GM21723 (cell line): ENCODE measurements around the gene BCL2.

Source experiments
- ATAC-seq: cut with Tn5 transposase; IDR thresholded peaks from one replicate; pipeline ENCODE4 v1.9.1; 2021; ENCODE audit warnings: mild to moderate bottlenecking, moderate library complexity; ENCODE audit not compliant: unreplicated experiment

BCL2 gene

GRCh38 chr18:63128237-63128974 is 191.2 kb downstream of the BCL2 start:
- ATAC-seq, result no peak

- ATAC-seq, result no peak
Measured at GRCh38 chr18:63126134-63127069, 193.2 kb downstream of the BCL2 start.

GRCh38 chr18:63120620-63121019 is 198.9 kb downstream of the BCL2 start:
- ATAC-seq, result no peak

- ATAC-seq, result no peak
Measured at GRCh38 chr18:63119647-63120046, 199.9 kb downstream of the BCL2 start.

- no peak for ATAC-seq
Measured at GRCh38 chr18:63113899-63114565, 205.5 kb downstream of the BCL2 start.

- ATAC-seq, result no peak
Measured at GRCh38 chr18:63112706-63113105, 206.9 kb downstream of the BCL2 start.

GRCh38 chr18:63111671-63112402 is 207.7 kb downstream of the BCL2 start:
- ATAC-seq, result no peak

GRCh38 chr18:63109802-63110201 is 209.8 kb downstream of the BCL2 start:
- no peak for ATAC-seq

- ATAC-seq, result no peak
Measured at GRCh38 chr18:63109022-63109421, 210.5 kb downstream of the BCL2 start.

- no peak for ATAC-seq
Measured at GRCh38 chr18:63107931-63108330, 211.6 kb downstream of the BCL2 start.

GRCh38 chr18:63107171-63107845 is 212.3 kb downstream of the BCL2 start:
- ATAC-seq, result peak; percentile 51

- ATAC-seq, result peak; percentile 38
Measured at GRCh38 chr18:63106727-63107126, 212.8 kb downstream of the BCL2 start.

- peak; percentile 67 for ATAC-seq
Measured at GRCh38 chr18:63105636-63106316, 213.8 kb downstream of the BCL2 start.

- ATAC-seq, result no peak
Measured at GRCh38 chr18:63104868-63105267, 214.7 kb downstream of the BCL2 start.

GRCh38 chr18:63102941-63103744 is 216.4 kb downstream of the BCL2 start:
- ATAC-seq, result no peak

GRCh38 chr18:63100630-63101055 is 218.9 kb downstream of the BCL2 start:
- ATAC-seq, result no peak

GRCh38 chr18:63099848-63100629 is 219.5 kb downstream of the BCL2 start:
- ATAC-seq, result no peak
